Loucy (cell line): Measurements from ENCODE around the gene WDHD1.

Experiments
- EZH2phosphoT487 ChIP-seq: fragments of 200-600 bp; IDR thresholded peaks from 2 replicates; pipeline ENCODE4 v1.6.1; 2018; ENCODE audit warnings: antibody characterized with exemption, mild to moderate bottlenecking, moderate library complexity, borderline replicate concordance
- TF ChIP-seq, protein P1 (sequence below): fragments of 200-600 bp; sonication (generic); conservative IDR thresholded peaks from 2 replicates; pipeline ENCODE4 v1.5.1; 2014; ENCODE audit warnings: mild to moderate bottlenecking, antibody characterized with exemption, low read length

DNA sequence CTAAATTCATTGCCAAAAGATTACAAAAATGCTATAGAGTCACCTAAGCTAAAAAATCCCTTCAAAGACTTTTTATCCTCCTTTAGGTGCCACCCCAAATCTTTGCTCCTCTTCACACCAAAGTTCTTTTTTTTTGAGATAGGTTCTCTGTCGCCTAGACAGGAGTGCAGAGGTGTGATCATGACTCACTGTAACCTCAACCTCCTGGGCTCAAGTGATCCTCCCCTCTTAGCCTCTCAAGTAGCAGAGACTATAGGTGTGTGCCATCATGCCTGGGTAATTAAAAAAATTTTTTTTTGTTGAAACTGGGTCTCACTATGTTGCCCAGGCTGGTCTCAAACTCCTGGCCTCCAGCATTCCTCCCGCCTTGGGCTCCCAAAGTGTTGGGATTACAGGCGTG, 47.9 kb downstream of the WDHD1 start:
- TF ChIP-seq, protein P1, sequence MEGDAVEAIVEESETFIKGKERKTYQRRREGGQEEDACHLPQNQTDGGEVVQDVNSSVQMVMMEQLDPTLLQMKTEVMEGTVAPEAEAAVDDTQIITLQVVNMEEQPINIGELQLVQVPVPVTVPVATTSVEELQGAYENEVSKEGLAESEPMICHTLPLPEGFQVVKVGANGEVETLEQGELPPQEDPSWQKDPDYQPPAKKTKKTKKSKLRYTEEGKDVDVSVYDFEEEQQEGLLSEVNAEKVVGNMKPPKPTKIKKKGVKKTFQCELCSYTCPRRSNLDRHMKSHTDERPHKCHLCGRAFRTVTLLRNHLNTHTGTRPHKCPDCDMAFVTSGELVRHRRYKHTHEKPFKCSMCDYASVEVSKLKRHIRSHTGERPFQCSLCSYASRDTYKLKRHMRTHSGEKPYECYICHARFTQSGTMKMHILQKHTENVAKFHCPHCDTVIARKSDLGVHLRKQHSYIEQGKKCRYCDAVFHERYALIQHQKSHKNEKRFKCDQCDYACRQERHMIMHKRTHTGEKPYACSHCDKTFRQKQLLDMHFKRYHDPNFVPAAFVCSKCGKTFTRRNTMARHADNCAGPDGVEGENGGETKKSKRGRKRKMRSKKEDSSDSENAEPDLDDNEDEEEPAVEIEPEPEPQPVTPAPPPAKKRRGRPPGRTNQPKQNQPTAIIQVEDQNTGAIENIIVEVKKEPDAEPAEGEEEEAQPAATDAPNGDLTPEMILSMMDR = no peak
- TF ChIP-seq EZH2phosphoT487 = no peak
